Measurements from ENCODE around the gene IFNAR1. TPM values are rescaled to one million over a fixed set of nuclear protein-coding genes. Genes with fewer than 3 reads are reported as not detected.
A peak's percentile ranks its signal among the peaks of the same experiment; 100 is the strongest.
"Not testable (repeated sequence)": the region's sequence is repeated elsewhere in the genome, so short reads cannot be mapped to it uniquely, and the experiment has no call there.

Gene IFNAR1
- total and polyA plus RNA-seq, 10 donors, result 9.2 to 86.1 (median 57.3) TPM

- Histone ChIP-seq H3K36me3 (no peaks in the 10 kb centered on the region), H3K27ac (peak overlapping the region; percentile 42 to 90 (median 82)), H3K9me3 (peaks cover 0 to 3% (median 0%) of the 10 kb centered on the region in 8 donors), H3K27me3 (replicated peaks in 1 of 7) (peaks cover 0 to 6% (median 0%) of the 10 kb centered on the region in 7 donors), H3K4me3 (peak overlapping the region in 1 of 8 donors; percentile 37), H3K4me1 (peaks cover 22 to 95% (median 56%) of the 10 kb centered on the region in 6 donors)
- WGBS, 5 donors, result 35 to 46% (median 42%) methylated on average over 5 of the region's 5 CpGs
- TF ChIP-seq CTCF (IDR thresholded peaks at IDR 0.05 in 8 of 11, conservative IDR thresholded peaks at IDR 0.05 in 3 of 11), result no peak
- TF ChIP-seq POLR2A (IDR thresholded peaks at IDR 0.05), result no peak
- no peak for TF ChIP-seq POLR2AphosphoS5 (IDR thresholded peaks at IDR 0.05)
- intact Hi-C loops (cut with DNase I; ENCODE audit: low total_unique reads), result no loop called here
- DNase-seq, result no peak
Observed at GRCh38 chr21:33375101-33375644, 50.4 kb downstream of the IFNAR1 start.

GRCh38 chr21:33377221-33377920 is 52.6 kb downstream of the IFNAR1 start:
- DNase-seq, result no peak
- Histone ChIP-seq H3K4me3 (no peak overlapping the region), H3K27ac (peak overlapping the region in 1 of 8 donors; percentile 16), H3K4me1 (peaks cover 36 to 98% (median 74%) of the 10 kb centered on the region in 6 donors), H3K27me3 (replicated peaks in 1 of 7) (peaks cover 0 to 6% (median 0%) of the 10 kb centered on the region in 7 donors), H3K9me3 (no peaks in the 10 kb centered on the region), H3K36me3 (no peaks in the 10 kb centered on the region)
- TF ChIP-seq CTCF (IDR thresholded peaks at IDR 0.05 in 8 of 11, conservative IDR thresholded peaks at IDR 0.05 in 3 of 11) (no peak), POLR2A (IDR thresholded peaks at IDR 0.05) (no peak), POLR2AphosphoS5 (IDR thresholded peaks at IDR 0.05) (no peak)
- intact Hi-C loops (cut with DNase I; ENCODE audit: low total_unique reads), result no loop called here
- WGBS, 5 donors, result 89 to 94% (median 90%) methylated on average over 6 of the region's 6 CpGs

GRCh38 chr21:33378081-33378480 is 53.3 kb downstream of the IFNAR1 start:
- Histone ChIP-seq H3K4me3 (no peak overlapping the region), H3K4me1 (peaks cover 43 to 100% (median 79%) of the 10 kb centered on the region in 6 donors), H3K27me3 (replicated peaks in 1 of 7) (peaks cover 0 to 6% (median 0%) of the 10 kb centered on the region in 7 donors), H3K9me3 (no peaks in the 10 kb centered on the region), H3K27ac (peak overlapping the region in 1 of 8 donors; percentile 93), H3K36me3 (no peaks in the 10 kb centered on the region)
- DNase-seq, result no peak
- intact Hi-C loops (cut with DNase I; ENCODE audit: low total_unique reads), result no loop called here
- 93 to 99% (median 96%) methylated on average over 9 of the region's 9 CpGs for WGBS, 5 donors
- TF ChIP-seq POLR2AphosphoS5 (IDR thresholded peaks at IDR 0.05) (no peak), CTCF (IDR thresholded peaks at IDR 0.05 in 8 of 11, conservative IDR thresholded peaks at IDR 0.05 in 3 of 11) (no peak), POLR2A (IDR thresholded peaks at IDR 0.05) (no peak)

GRCh38 chr21:33379934-33380333 is 55.2 kb downstream of the IFNAR1 start:
- Histone ChIP-seq H3K27ac (peak overlapping the region; percentile 29 to 100 (median 90)), H3K4me1 (peaks cover 46 to 100% (median 79%) of the 10 kb centered on the region in 6 donors), H3K4me3 (peak overlapping the region in 1 of 8 donors; percentile 55)
- H3K9me3 ChIP-seq; DNase-seq; intact Hi-C loops (cut with DNase I; ENCODE audit: low total_unique reads); H3K36me3 ChIP-seq; H3K27me3 ChIP-seq (replicated peaks in 1 of 7): not testable (repeated sequence)
- TF ChIP-seq POLR2AphosphoS5 (IDR thresholded peaks at IDR 0.05), result peak in 1 of 3 donors; percentile 65
- WGBS, 5 donors, result 4 to 32% (median 10%) methylated on average over 1 of the region's 1 CpG

Data from spleen (tissue), 11 donors.